ENCODE data around the gene ZNF124. TPM values are rescaled to one million over a fixed set of nuclear protein-coding genes. Genes with fewer than 3 reads are reported as not detected.

The ZNF124 gene
- total RNA-seq, 1 experiment from 2014 or later: 16.3 TPM

- no peaks in the 10 kb centered on the region for H3K27me3 ChIP-seq (ENCODE audit: insufficient read depth, low read length)
- ATAC-seq: no peak
- POLR2A ChIA-PET: no interaction called here
Measured at GRCh38 chr1:247218121-247218651, 46.4 kb upstream of the ZNF124 start.

More at GRCh38 chr1:247218121-247218651, 46.4 kb upstream of the ZNF124 start:
- no peak overlapping the region for H3K4me3 ChIP-seq (replicated peaks in 1 of 2; ENCODE audit: low read depth in 1 of 2, low read length in 2 of 2)
- no peak overlapping the region for H2AFZ ChIP-seq (ENCODE audit: low read depth, low read length, poor library complexity, severe bottlenecking)
- intact Hi-C loops (cut with micrococcal nuclease): no loop called here
- no peaks in the 10 kb centered on the region for H4K20me1 ChIP-seq (ENCODE audit: insufficient read depth)
- H3K4me2 ChIP-seq (ENCODE audit: low read length): no peak overlapping the region
- no peak for TF ChIP-seq YY1 (IDR thresholded peaks at IDR 0.05; ENCODE audit: extremely low read depth, insufficient replicate concordance, low read depth, low read length)
- TF ChIP-seq EZH2 (IDR thresholded peaks at IDR 0.05): no peak
- TF ChIP-seq JUND (IDR thresholded peaks at IDR 0.05): no peak
- no peak for TF ChIP-seq CTCF (IDR thresholded peaks at IDR 0.05 in 2 of 3, conservative IDR thresholded peaks at IDR 0.05 in 1 of 3; ENCODE audit: borderline replicate concordance in 1 of 3, insufficient read depth in 1 of 3, low read depth in 2 of 3, low read length in 2 of 3)
- TF ChIP-seq ATF3 (IDR thresholded peaks at IDR 0.05): no peak
- TF ChIP-seq SRF (IDR thresholded peaks at IDR 0.05; ENCODE audit: low read depth): no peak
- TF ChIP-seq ZBTB33 (IDR thresholded peaks at IDR 0.05; ENCODE audit: extremely low read depth, insufficient replicate concordance, low read length): no peak
- TF ChIP-seq SP1 (IDR thresholded peaks at IDR 0.05; ENCODE audit: low read depth): no peak
- no peak for TF ChIP-seq ELF1 (IDR thresholded peaks at IDR 0.05; ENCODE audit: borderline replicate concordance, low read depth)
- no peak for TF ChIP-seq SIN3A (IDR thresholded peaks at IDR 0.05; ENCODE audit: low read depth)
- no peak for TF ChIP-seq POLR2A (IDR thresholded peaks at IDR 0.05; ENCODE audit: borderline replicate concordance, extremely low read depth, insufficient read depth, insufficient read length)
- no peak for TF ChIP-seq CEBPB (IDR thresholded peaks at IDR 0.05; ENCODE audit: low read depth)
- TF ChIP-seq ZNF274 (IDR thresholded peaks at IDR 0.05; ENCODE audit: low read depth, low read length): no peak
- no peak for TF ChIP-seq EZH2phosphoT487 (IDR thresholded peaks at IDR 0.05; ENCODE audit: borderline replicate concordance)
- H3K9me2 ChIP-seq (ENCODE audit: insufficient read depth): no peaks in the 10 kb centered on the region
- RAD21 ChIA-PET (ENCODE audit: low non-redundant PET in 1 of 2, low total read pairs in 2 of 2, uncharacterized antibody in 2 of 2, unreplicated experiment in 2 of 2): no interaction called here
- CTCF ChIA-PET: no interaction called here
- no peaks in the 10 kb centered on the region for H3K4me1 ChIP-seq (ENCODE audit: control insufficient read depth in 1 of 2, insufficient read depth in 2 of 2, low read length in 2 of 2)
- DNase-seq (ENCODE audit: low read depth, low spot score): no peak
- H3K9me3 ChIP-seq (ENCODE audit: control insufficient read depth in 1 of 2, insufficient read depth in 1 of 2, low read depth in 1 of 2, low read length in 2 of 2): no peaks in the 10 kb centered on the region
- H3K9ac ChIP-seq (ENCODE audit: low read length): no peak overlapping the region
- no peaks in the 10 kb centered on the region for H3K36me3 ChIP-seq (ENCODE audit: control insufficient read depth in 1 of 2, insufficient read depth in 2 of 2, low read length in 2 of 2)
- no peak overlapping the region for H3K27ac ChIP-seq (ENCODE audit: low read depth, low read length)
- no TSS peak for BruUV-seq (replicated peaks)
- H3K79me2 ChIP-seq (ENCODE audit: insufficient read depth, low read length): no peaks in the 10 kb centered on the region
